A549 (cell line): Measurements from ENCODE around the gene GPATCH2.

Experiments used
- EP300 ChIP-seq, 2 experiments: fragments of >200 bp; sonication (Bioruptor Twin); formaldehyde crosslinking; IDR thresholded peaks; 2 replicates in 1 of 2; 3 replicates in 1 of 2; pipeline ENCODE4 v1.6.1; 2016 to 2017
- HOXA7 ChIP-seq: fragments of 250-450 bp; sonication (Bioruptor Pico); IDR thresholded peaks from 2 replicates; pipeline ENCODE4 v1.5.0; 2020; ENCODE audit warnings: mild to moderate bottlenecking, moderate library complexity
- MAFK ChIP-seq: fragments of 450-650 bp; IDR thresholded peaks from 2 replicates; pipeline ENCODE4 v1.6.1; 2014; ENCODE audit not compliant: partially characterized antibody
- MAZ ChIP-seq: fragments of 150-350 bp; IDR thresholded peaks from 2 replicates; pipeline ENCODE4 v1.6.1; 2014; ENCODE audit warnings: antibody characterized with exemption, low read depth, low read length, borderline replicate concordance
- NFE2L2 ChIP-seq: fragments of 150-350 bp; conservative IDR thresholded peaks from 2 replicates; pipeline ENCODE4 v1.6.1; 2014; ENCODE audit warnings: low read length
- POLR2A ChIP-seq: IDR thresholded peaks from 2 replicates; pipeline ENCODE4 v1.6.1; 2012; ENCODE audit warnings: mild to moderate bottlenecking, low read length
- RAD21 ChIP-seq, 2 experiments: fragments of >200 bp in 1 of 2; sonication (Bioruptor Twin) in 1 of 2; formaldehyde crosslinking in 1 of 2; IDR thresholded peaks in 1 of 2; conservative IDR thresholded peaks in 1 of 2; 2 replicates in 1 of 2; 3 replicates in 1 of 2; pipeline ENCODE4 v1.6.1; 2012 to 2018; ENCODE audit warnings: inconsistent platforms in 1 of 2
- RCOR1 ChIP-seq: fragments of 150-350 bp; IDR thresholded peaks from 2 replicates; pipeline ENCODE4 v1.6.1; 2014; ENCODE audit warnings: antibody characterized with exemption, low read length, low read depth
- TF ChIP-seq, protein P1 (sequence below): fragments of >200 bp; sonication (Bioruptor Twin); formaldehyde crosslinking; IDR thresholded peaks from 3 replicates; pipeline ENCODE4 v1.5.1; 2016
- TF ChIP-seq, protein P2 (sequence below): fragments of 200-600 bp; sonication (generic); IDR thresholded peaks from 2 replicates; pipeline ENCODE4 v1.6.1; 2016; ENCODE audit warnings: antibody characterized with exemption, mild to moderate bottlenecking, moderate library complexity

DNA sequence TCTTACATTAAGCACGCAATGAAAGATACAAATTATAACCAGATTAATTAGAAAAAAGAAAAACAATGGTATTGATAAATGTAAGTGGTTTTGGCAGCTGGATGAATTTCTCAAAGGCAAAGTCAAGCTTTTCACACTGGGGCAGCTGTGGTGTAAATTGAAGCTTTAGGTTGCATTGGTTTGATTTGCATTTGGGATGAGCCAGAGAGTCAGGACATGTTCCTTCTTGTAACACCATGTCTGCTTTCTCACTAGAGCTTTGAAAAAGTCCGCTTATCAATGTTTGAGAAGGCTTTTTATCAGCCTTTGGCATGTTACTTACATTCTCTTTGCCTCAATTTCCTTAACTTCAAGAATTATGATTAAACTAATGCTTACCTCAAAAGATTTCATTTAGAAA lies 173.9 kb downstream of the GPATCH2 start:
- TF ChIP-seq NFE2L2: no peak
- TF ChIP-seq, protein P1, sequence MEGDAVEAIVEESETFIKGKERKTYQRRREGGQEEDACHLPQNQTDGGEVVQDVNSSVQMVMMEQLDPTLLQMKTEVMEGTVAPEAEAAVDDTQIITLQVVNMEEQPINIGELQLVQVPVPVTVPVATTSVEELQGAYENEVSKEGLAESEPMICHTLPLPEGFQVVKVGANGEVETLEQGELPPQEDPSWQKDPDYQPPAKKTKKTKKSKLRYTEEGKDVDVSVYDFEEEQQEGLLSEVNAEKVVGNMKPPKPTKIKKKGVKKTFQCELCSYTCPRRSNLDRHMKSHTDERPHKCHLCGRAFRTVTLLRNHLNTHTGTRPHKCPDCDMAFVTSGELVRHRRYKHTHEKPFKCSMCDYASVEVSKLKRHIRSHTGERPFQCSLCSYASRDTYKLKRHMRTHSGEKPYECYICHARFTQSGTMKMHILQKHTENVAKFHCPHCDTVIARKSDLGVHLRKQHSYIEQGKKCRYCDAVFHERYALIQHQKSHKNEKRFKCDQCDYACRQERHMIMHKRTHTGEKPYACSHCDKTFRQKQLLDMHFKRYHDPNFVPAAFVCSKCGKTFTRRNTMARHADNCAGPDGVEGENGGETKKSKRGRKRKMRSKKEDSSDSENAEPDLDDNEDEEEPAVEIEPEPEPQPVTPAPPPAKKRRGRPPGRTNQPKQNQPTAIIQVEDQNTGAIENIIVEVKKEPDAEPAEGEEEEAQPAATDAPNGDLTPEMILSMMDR: no peak
- no peak for TF ChIP-seq RCOR1
- no peak for TF ChIP-seq RAD21 (conservative IDR thresholded peaks at IDR 0.05 in 1 of 2, IDR thresholded peaks at IDR 0.05 in 1 of 2)
- TF ChIP-seq HOXA7 (CRISPR knock-in tag): no peak
- TF ChIP-seq EP300 (IDR thresholded peaks at IDR 0.05): no peak
- TF ChIP-seq POLR2A: no peak
- TF ChIP-seq MAFK: no peak
- TF ChIP-seq, protein P2, sequence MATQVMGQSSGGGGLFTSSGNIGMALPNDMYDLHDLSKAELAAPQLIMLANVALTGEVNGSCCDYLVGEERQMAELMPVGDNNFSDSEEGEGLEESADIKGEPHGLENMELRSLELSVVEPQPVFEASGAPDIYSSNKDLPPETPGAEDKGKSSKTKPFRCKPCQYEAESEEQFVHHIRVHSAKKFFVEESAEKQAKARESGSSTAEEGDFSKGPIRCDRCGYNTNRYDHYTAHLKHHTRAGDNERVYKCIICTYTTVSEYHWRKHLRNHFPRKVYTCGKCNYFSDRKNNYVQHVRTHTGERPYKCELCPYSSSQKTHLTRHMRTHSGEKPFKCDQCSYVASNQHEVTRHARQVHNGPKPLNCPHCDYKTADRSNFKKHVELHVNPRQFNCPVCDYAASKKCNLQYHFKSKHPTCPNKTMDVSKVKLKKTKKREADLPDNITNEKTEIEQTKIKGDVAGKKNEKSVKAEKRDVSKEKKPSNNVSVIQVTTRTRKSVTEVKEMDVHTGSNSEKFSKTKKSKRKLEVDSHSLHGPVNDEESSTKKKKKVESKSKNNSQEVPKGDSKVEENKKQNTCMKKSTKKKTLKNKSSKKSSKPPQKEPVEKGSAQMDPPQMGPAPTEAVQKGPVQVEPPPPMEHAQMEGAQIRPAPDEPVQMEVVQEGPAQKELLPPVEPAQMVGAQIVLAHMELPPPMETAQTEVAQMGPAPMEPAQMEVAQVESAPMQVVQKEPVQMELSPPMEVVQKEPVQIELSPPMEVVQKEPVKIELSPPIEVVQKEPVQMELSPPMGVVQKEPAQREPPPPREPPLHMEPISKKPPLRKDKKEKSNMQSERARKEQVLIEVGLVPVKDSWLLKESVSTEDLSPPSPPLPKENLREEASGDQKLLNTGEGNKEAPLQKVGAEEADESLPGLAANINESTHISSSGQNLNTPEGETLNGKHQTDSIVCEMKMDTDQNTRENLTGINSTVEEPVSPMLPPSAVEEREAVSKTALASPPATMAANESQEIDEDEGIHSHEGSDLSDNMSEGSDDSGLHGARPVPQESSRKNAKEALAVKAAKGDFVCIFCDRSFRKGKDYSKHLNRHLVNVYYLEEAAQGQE: no peak
- no peak for TF ChIP-seq MAZ
